ENCODE results near the gene BSDC1.

GRCh38 chr1:32352831-32353383 lies 41.3 kb downstream of the BSDC1 start:
- TF ChIP-seq CTCF (conservative IDR thresholded peaks at IDR 0.05; ENCODE audit: low read length), result no peak
- no peak for TF ChIP-seq EZH2phosphoT487 (IDR thresholded peaks at IDR 0.05; ENCODE audit: borderline replicate concordance)

All from Loucy (cell line).